ENCODE results near the gene ERBB2. TPM values are rescaled to one million over a fixed set of nuclear protein-coding genes. Genes with fewer than 3 reads are reported as not detected.

The ERBB2 gene
- total RNA-seq, 1 donor from 2014 or later, result 14.5 TPM

DNA sequence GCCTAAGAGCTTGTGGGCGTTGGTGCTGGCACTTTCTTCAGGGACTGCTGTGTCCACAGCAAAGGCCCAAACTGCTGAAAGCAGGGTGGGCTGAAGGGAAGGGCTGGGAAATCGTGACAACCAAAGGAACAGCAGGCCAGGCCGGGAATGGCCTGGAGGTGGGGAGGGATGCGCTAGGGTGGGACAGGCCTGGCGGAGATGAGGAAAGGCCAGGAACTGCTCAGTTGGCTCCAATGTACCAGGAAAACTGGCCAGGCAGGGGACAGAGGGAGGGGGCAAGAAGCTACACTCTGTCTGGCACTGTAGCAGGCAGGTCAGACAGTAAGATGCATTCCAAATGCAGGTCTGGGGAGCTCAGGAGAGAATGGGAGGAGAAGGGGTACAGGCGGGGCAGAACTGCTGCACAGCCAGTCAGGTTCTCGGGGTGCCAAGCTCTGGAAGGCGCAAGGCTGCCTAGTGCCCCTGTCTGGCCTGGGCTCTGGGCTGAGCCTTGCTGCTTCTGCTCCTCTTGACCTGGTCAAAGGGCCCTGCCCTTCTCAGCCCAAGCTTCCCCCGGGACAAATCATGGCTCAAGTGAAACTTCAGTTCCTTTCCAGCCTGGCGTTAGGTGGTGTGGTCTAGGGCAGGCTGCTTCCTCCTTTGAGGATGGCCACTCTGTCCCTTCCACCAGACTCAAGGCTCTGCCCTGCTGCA is 24.3 kb upstream of the ERBB2 start:
- Mint-ChIP-seq H3K4me3 (ENCODE audit: unreplicated experiment) (no peak overlapping the region), H3K9me3 (ENCODE audit: unreplicated experiment) (no peaks in the 10 kb centered on the region), H3K27me3 (ENCODE audit: unreplicated experiment) (peaks cover 3% of the 10 kb centered on the region), H3K27ac (ENCODE audit: unreplicated experiment) (no peak overlapping the region), H3K4me1 (ENCODE audit: low read depth, unreplicated experiment) (no peaks in the 10 kb centered on the region), H3K36me3 (ENCODE audit: unreplicated experiment) (no peaks in the 10 kb centered on the region)
- no peak for DNase-seq
- TF ChIP-seq, protein P1, sequence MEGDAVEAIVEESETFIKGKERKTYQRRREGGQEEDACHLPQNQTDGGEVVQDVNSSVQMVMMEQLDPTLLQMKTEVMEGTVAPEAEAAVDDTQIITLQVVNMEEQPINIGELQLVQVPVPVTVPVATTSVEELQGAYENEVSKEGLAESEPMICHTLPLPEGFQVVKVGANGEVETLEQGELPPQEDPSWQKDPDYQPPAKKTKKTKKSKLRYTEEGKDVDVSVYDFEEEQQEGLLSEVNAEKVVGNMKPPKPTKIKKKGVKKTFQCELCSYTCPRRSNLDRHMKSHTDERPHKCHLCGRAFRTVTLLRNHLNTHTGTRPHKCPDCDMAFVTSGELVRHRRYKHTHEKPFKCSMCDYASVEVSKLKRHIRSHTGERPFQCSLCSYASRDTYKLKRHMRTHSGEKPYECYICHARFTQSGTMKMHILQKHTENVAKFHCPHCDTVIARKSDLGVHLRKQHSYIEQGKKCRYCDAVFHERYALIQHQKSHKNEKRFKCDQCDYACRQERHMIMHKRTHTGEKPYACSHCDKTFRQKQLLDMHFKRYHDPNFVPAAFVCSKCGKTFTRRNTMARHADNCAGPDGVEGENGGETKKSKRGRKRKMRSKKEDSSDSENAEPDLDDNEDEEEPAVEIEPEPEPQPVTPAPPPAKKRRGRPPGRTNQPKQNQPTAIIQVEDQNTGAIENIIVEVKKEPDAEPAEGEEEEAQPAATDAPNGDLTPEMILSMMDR (IDR thresholded peaks at IDR 0.05; ENCODE audit: partially characterized antibody, unreplicated experiment), result no peak

DNA sequence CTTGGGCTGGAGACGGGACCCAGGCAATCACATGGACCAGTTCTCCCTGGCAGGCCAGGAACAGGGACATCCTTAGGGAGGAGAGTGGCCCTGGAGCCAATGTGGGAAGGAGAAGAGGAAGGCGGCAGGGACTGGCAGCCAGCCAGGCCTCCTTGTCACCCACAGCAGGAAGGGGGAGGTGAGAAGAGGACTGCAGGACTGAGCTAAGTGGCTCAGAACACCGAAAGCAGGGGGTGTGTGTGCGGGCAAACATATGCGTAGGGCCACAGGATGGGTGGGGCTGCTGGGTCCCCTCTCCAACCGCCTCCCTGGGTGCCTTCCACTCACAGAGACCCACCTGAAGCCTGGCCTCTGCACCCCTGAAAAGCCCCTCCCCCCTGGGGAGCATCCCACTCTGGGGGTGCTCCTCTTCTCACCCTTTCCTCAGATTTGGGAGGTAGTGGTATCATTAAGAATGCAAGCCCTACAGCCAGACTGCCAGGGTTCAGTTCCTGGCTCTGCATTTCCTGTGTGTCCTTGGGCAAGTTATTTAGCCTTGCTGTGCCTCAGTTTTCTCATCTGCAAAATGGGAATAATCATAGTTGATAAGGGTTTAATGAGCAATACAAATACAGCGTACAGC is 23.6 kb upstream of the ERBB2 start:
- Mint-ChIP-seq H3K36me3 (ENCODE audit: unreplicated experiment) (no peaks in the 10 kb centered on the region), H3K9me3 (ENCODE audit: unreplicated experiment) (no peaks in the 10 kb centered on the region), H3K27me3 (ENCODE audit: unreplicated experiment) (peaks cover 1% of the 10 kb centered on the region), H3K27ac (ENCODE audit: unreplicated experiment) (no peak overlapping the region), H3K4me3 (ENCODE audit: unreplicated experiment) (no peak overlapping the region), H3K4me1 (ENCODE audit: low read depth, unreplicated experiment) (no peaks in the 10 kb centered on the region)
- DNase-seq, result no peak
- TF ChIP-seq, protein P1 (IDR thresholded peaks at IDR 0.05; ENCODE audit: partially characterized antibody, unreplicated experiment), result no peak

DNA sequence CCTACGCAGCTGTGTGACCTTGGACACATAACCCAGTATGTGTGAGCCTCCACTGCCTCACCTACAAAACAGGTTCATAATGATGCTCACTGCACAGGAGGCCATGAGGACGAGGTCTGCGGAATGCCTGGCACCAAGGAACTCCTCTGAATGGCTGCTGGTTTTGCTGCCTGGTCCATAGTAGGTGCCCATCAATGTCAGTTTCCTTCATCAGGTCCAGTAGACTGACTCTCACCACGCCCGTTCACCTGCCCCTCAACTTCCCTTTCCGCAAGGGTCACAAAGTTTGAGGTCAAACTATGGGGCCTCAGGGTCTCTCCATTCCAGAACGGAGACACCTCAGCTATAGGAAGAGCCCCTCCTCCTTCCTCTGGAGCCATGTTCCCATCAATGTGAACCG is 22.8 kb upstream of the ERBB2 start:
- H3K36me3 Mint-ChIP-seq (ENCODE audit: unreplicated experiment), result no peaks in the 10 kb centered on the region
- no peak overlapping the region for H3K4me3 Mint-ChIP-seq (ENCODE audit: unreplicated experiment)
- TF ChIP-seq, protein P1 (IDR thresholded peaks at IDR 0.05; ENCODE audit: partially characterized antibody, unreplicated experiment), result no peak
- H3K4me1 Mint-ChIP-seq (ENCODE audit: low read depth, unreplicated experiment), result no peaks in the 10 kb centered on the region
- no peak for DNase-seq
- H3K27ac Mint-ChIP-seq (ENCODE audit: unreplicated experiment), result no peak overlapping the region
- peaks cover 1% of the 10 kb centered on the region for H3K27me3 Mint-ChIP-seq (ENCODE audit: unreplicated experiment)
- no peaks in the 10 kb centered on the region for H3K9me3 Mint-ChIP-seq (ENCODE audit: unreplicated experiment)

DNA sequence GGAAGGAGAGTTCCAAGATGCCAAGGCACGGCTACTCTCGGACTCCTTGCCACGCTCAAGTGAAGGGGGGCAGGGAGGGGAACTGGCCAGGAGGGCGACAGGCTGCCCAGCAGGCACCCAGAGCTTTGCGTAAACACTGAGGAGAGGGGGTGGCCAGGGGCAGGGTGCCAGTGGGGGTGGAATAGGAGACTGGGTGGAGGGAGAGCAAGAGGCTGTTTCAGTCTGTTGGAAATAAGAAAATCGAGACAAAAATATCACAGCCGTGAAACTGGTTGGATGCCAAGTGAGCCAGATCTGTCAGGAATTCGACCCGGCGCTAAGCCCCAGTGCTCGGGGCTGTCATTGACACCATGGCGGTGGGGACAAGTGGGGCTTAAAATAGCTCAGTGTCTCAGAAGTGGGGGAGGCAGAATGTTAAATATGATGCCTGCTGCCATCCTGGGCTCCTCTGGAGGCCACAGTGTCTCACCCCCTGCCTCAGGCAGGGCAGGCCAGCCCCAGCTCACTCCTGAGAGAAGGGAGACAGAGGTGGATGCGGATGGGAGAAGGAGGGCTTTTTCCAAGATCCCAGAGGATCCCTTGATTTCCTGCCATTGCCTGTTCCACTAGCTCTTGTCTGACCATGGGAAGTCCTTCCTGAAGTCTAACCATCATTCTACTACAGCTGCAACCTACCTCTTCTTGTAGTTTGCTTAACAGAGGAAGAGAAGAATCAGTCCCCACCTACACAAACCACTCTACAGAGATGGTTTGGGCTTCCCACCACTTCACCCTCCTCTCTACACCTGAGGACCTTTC is 22.1 kb upstream of the ERBB2 start:
- TF ChIP-seq, protein P1 (IDR thresholded peaks at IDR 0.05; ENCODE audit: partially characterized antibody, unreplicated experiment), result no peak
- Mint-ChIP-seq H3K9me3 (ENCODE audit: unreplicated experiment) (no peaks in the 10 kb centered on the region), H3K4me1 (ENCODE audit: low read depth, unreplicated experiment) (no peaks in the 10 kb centered on the region), H3K27me3 (ENCODE audit: unreplicated experiment) (peaks cover 1% of the 10 kb centered on the region), H3K4me3 (ENCODE audit: unreplicated experiment) (no peak overlapping the region), H3K36me3 (ENCODE audit: unreplicated experiment) (no peaks in the 10 kb centered on the region), H3K27ac (ENCODE audit: unreplicated experiment) (no peak overlapping the region)
- DNase-seq, result no peak
